ENCODE measurements around the gene SPINT1.
A peak's percentile ranks its signal among the peaks of the same experiment; 100 is the strongest.

The SPINT1 gene

GRCh38 chr15:40906991-40907802 lies 63.3 kb downstream of the SPINT1 start:
- no peak for TF ChIP-seq CTCF (IDR thresholded peaks at IDR 0.05; ENCODE audit: insufficient read depth, low read length, poor library complexity, severe bottlenecking)
- no peak for DNase-seq (ENCODE audit: extremely low read depth, insufficient read length)
- H3K4me3 ChIP-seq (replicated peaks; ENCODE audit: low read depth, low read length): peak overlapping the region; percentile 47

More at GRCh38 chr15:40906991-40907802, 63.3 kb downstream of the SPINT1 start:
- no peaks in the 10 kb centered on the region for H3K27me3 ChIP-seq (replicated peaks; ENCODE audit: control insufficient read depth, insufficient read depth, low read length)
- peaks cover 19% of the 10 kb centered on the region for H3K36me3 ChIP-seq (ENCODE audit: control insufficient read depth, insufficient read depth, low read length)
